IMR-90 (cell line): ENCODE results near the gene MOCOS. TPM values are rescaled to one million over a fixed set of nuclear protein-coding genes. Genes with fewer than 3 reads are reported as not detected.

ENCODE experiments used
- ATAC-seq: fragments of 200-7000 bp; cut with Tn5 transposase; 2 replicates; pipeline ENCODE4 v1.9.1; 2020; ENCODE audit warnings: low read depth, mild to moderate bottlenecking, moderate library complexity
- BruUV-seq: library from RNA; stranded (reverse); fragments of 400-500 nt; replicated peaks from 2 replicates; lab custom pipeline; 2021; lab: Mats Ljungman, UMichigan
- CTCF ChIA-PET: fragments of 300-600 bp; formaldehyde crosslinking; extraction: SDS; loops from one replicate; lab custom pipeline; 2021; ENCODE audit warnings: antibody characterized with exemption; lab: Yijun Ruan, JAX
- POLR2A ChIA-PET: fragments of 300-600 bp; sonication (Branson Sonifier 250); formaldehyde crosslinking; loops from one replicate; lab custom pipeline; 2022; ENCODE audit warnings: antibody characterized with exemption; ENCODE audit not compliant: unreplicated experiment; lab: Charles Lee
- DNase-seq: peaks from one replicate; pipeline ENCODE4 v3.0.0; 2013
- H2AFZ ChIP-seq: replicated peaks from 2 replicates; pipeline ENCODE3; 2013; ENCODE audit warnings: low read length, mild to moderate bottlenecking; ENCODE audit not compliant: poor library complexity
- H2AK5ac ChIP-seq: 2 replicates; pipeline ENCODE4 v1.6.1; 2013; ENCODE audit warnings: low read depth, low read length, inconsistent platforms
- H2AK9ac ChIP-seq: replicated peaks from 2 replicates; pipeline ENCODE3; 2013; ENCODE audit warnings: mild to moderate bottlenecking, low read depth, low read length, moderate library complexity; ENCODE audit not compliant: poor library complexity
- H2BK120ac ChIP-seq: 2 replicates; pipeline ENCODE4 v1.6.1; 2013; ENCODE audit warnings: low read depth, low read length, inconsistent platforms
- H2BK15ac ChIP-seq: 3 replicates; pipeline ENCODE4 v1.6.1; 2013; ENCODE audit warnings: low read depth, low read length, inconsistent platforms
- H2BK20ac ChIP-seq: 2 replicates; pipeline ENCODE4 v1.6.1; 2013; ENCODE audit warnings: low read depth, mild to moderate bottlenecking, inconsistent platforms, low read length, moderate library complexity
- H2BK5ac ChIP-seq: 2 replicates; pipeline ENCODE4 v1.6.1; 2013; ENCODE audit warnings: mild to moderate bottlenecking, low read depth, low read length, inconsistent platforms; ENCODE audit not compliant: poor library complexity, severe bottlenecking
- H3K14ac ChIP-seq: replicated peaks from 2 replicates; pipeline ENCODE4 v1.6.1; 2013; ENCODE audit warnings: low read depth, low read length, inconsistent platforms
- H3K18ac ChIP-seq: 2 replicates; pipeline ENCODE4 v1.6.1; 2013; ENCODE audit warnings: low read depth, low read length, control low read depth
- H3K23ac ChIP-seq: 2 replicates; pipeline ENCODE4 v1.6.1; 2013; ENCODE audit warnings: low read depth, low read length, inconsistent platforms
- H3K27ac ChIP-seq: 2 replicates; pipeline ENCODE4 v1.5.1; 2013; ENCODE audit warnings: mild to moderate bottlenecking, control low read depth, low read length; ENCODE audit not compliant: insufficient read depth
- H3K27me3 ChIP-seq: 2 replicates; pipeline ENCODE4 v1.6.1; 2013; ENCODE audit warnings: low read length; ENCODE audit not compliant: control insufficient read depth, insufficient read depth
- H3K36me3 ChIP-seq: 2 replicates; pipeline ENCODE4 v1.6.1; 2013; ENCODE audit warnings: low read length, mixed read lengths; ENCODE audit not compliant: control insufficient read depth, insufficient read depth
- H3K4ac ChIP-seq: 2 replicates; pipeline ENCODE4 v1.6.1; 2013; ENCODE audit warnings: low read depth, low read length, inconsistent platforms
- H3K4me1 ChIP-seq: 2 replicates; pipeline ENCODE4 v1.6.1; 2013; ENCODE audit warnings: low read length, mixed read lengths; ENCODE audit not compliant: control insufficient read depth, insufficient read depth
- H3K4me2 ChIP-seq: 2 replicates; pipeline ENCODE4 v1.6.1; 2013; ENCODE audit warnings: low read depth, mild to moderate bottlenecking, control low read depth, low read length, moderate library complexity
- H3K4me3 ChIP-seq: 2 replicates; pipeline ENCODE4 v1.5.1; 2013; ENCODE audit warnings: low read depth, mild to moderate bottlenecking, control low read depth, low read length, moderate library complexity; ENCODE audit not compliant: insufficient read depth
- H3K56ac ChIP-seq: 2 replicates; pipeline ENCODE4 v1.6.1; 2013; ENCODE audit warnings: low read length, inconsistent platforms; ENCODE audit not compliant: insufficient read depth; ENCODE audit errors: extremely low read depth
- H3K79me1 ChIP-seq, 2 experiments: 2 replicates each; pipeline ENCODE4 v1.6.1; 2013; ENCODE audit warnings: low read length in 2 of 2, inconsistent platforms in 1 of 2, low read depth in 1 of 2
- H3K9ac ChIP-seq: 2 replicates; pipeline ENCODE4 v1.6.1; 2013; ENCODE audit warnings: low read depth, low read length, control low read depth
- H3K9me1 ChIP-seq: 2 replicates; pipeline ENCODE4 v1.6.1; 2013; ENCODE audit warnings: low read length, inconsistent platforms; ENCODE audit not compliant: insufficient read depth
- H3K9me3 ChIP-seq: 2 replicates; pipeline ENCODE4 v1.6.1; 2013; ENCODE audit warnings: low read length; ENCODE audit not compliant: control insufficient read depth, insufficient read depth
- H4K20me1 ChIP-seq: 2 replicates; pipeline ENCODE4 v1.6.1; 2013; ENCODE audit warnings: low read length, inconsistent platforms; ENCODE audit not compliant: insufficient read depth
- H4K5ac ChIP-seq: 2 replicates; pipeline ENCODE4 v1.6.1; 2013; ENCODE audit warnings: mild to moderate bottlenecking, low read depth, low read length, control low read depth
- H4K8ac ChIP-seq, 2 experiments: 2 replicates each; pipeline ENCODE4 v1.6.1; 2013; ENCODE audit warnings: low read depth in 2 of 2, low read length in 2 of 2, control low read depth in 1 of 2, inconsistent platforms in 1 of 2
- H4K91ac ChIP-seq: 2 replicates; pipeline ENCODE4 v1.6.1; 2013; ENCODE audit warnings: low read depth, low read length, inconsistent platforms; ENCODE audit not compliant: insufficient read depth
- CHD1 ChIP-seq: IDR thresholded peaks from 2 replicates; pipeline ENCODE4 v1.6.1; 2012; ENCODE audit warnings: low read depth, low read length, improper control_type of control experiment
- RAD21 ChIP-seq: IDR thresholded peaks from 2 replicates; pipeline ENCODE4 v1.6.1; 2012; ENCODE audit warnings: low read length, improper control_type of control experiment
- RCOR1 ChIP-seq: IDR thresholded peaks from 2 replicates; pipeline ENCODE4 v1.6.1; 2012; ENCODE audit warnings: mild to moderate bottlenecking, low read length, improper control_type of control experiment; ENCODE audit not compliant: insufficient replicate concordance
- SMC3 ChIP-seq: fragments of 150-350 bp; IDR thresholded peaks from 2 replicates; pipeline ENCODE4 v1.6.1; 2016; ENCODE audit warnings: low read depth, mild to moderate bottlenecking, antibody characterized with exemption, low read length, moderate library complexity
- WGBS, 2 experiments: methylation state at CpG; one replicate each; pipeline versions ENCODE4 v1.1.5 to v1.1.7; 2013; ENCODE audit warnings: missing lambda C conversion rate in 2 of 2; ENCODE audit not compliant: insufficient read length in 1 of 2; ENCODE audit errors: extremely low coverage in 2 of 2; 5-methylcytosine and 5-hydroxymethylcytosine counted together
- dilution Hi-C: fragments of 300-500 bp; cut with HindIII; formaldehyde crosslinking; loops from one replicate; pipeline ENCODE4 v1.14.3; 2018; ENCODE audit warnings: low sequenced_read_pairs; ENCODE audit not compliant: unreplicated experiment
- in situ Hi-C: fragments of 300-500 bp; cut with MboI; formaldehyde crosslinking; loops from 3 replicates; pipeline ENCODE4 v1.14.3; 2019; ENCODE audit warnings: low sequenced_read_pairs, inconsistent platforms, mixed read lengths
- intact Hi-C: fragments of 100-400 bp; cut with micrococcal nuclease; formaldehyde crosslinking; loops from 2 replicates; pipeline ENCODE4 v1.10.0; 2022
- polyA plus RNA-seq, 3 experiments: library from polyadenylated mRNA; depleted of rRNA; stranded (reverse); fragments of >200 nt; gene quantifications; 2 replicates each; pipeline ENCODE4 v1.2.3, GENCODE V29; 2012; ENCODE audit warnings: low replicate concordance in 1 of 3
- total RNA-seq: library from RNA; depleted of rRNA; stranded (reverse); fragments of >200 nt; gene quantifications from 2 replicates; pipeline ENCODE4 v1.2.3, GENCODE V29; 2012
- TF ChIP-seq, protein P1 (sequence below): conservative IDR thresholded peaks from 2 replicates; pipeline ENCODE4 v1.5.1; 2012; ENCODE audit warnings: mild to moderate bottlenecking, low read depth, low read length, improper control_type of control experiment
- TF ChIP-seq, protein P2 (sequence below): fragments of 150-350 bp; IDR thresholded peaks from 2 replicates; pipeline ENCODE4 v1.6.1; 2017; ENCODE audit warnings: mild to moderate bottlenecking, antibody characterized with exemption, low read length, low read depth

Gene MOCOS
- total and polyA plus RNA-seq, 2 of the 4 experiments (the other 2 are of a cell fraction), result 1.1 to 2.2 TPM

DNA sequence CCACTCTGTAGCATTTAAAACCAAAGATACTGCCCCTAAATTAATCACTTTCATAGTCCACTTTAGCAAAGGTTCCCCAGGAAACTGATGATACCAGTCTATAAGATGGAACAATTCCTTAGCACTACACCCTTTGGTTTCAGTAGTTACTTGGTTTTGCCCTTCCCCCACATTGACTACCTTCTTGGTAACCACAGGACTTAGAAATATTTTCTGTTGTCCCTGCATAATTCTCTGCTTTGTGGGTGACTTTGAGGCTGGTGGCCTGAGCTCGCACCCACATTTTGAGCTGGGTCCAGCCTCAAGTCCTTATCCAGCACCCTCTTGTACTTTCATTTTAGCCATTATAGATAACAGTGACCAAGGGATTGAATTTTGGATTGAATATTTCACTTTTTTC lies 34.5 kb upstream of the MOCOS start:
- Histone ChIP-seq H3K79me1 (peaks cover 10 to 33% of the 10 kb centered on the region in 2 experiments; a peak in 3 of 4 replicates), H3K14ac (peak overlapping the region; percentile 76), H2AK5ac (peak overlapping the region; percentile 91), H4K91ac (peak overlapping the region; percentile 79), H3K27me3 (no peaks in the 10 kb centered on the region), H4K5ac (peak overlapping the region; percentile 91), H2AK9ac (no peak overlapping the region), H3K4me2 (peak overlapping the region; percentile 53), H2AFZ (no peak overlapping the region), H3K23ac (peak overlapping the region; percentile 64; the same call in 1 of the 2 replicates), H3K9me1 (peaks cover 11% of the 10 kb centered on the region), H2BK5ac (peak overlapping the region; percentile 91), H3K9ac (peak overlapping the region; percentile 23; the same call in 1 of the 2 replicates), H3K36me3 (peaks cover 36% of the 10 kb centered on the region), H3K4ac (peak overlapping the region; percentile 86), H2BK20ac (peak overlapping the region; percentile 73; the same call in 1 of the 2 replicates), H3K4me3 (no peak overlapping the region), H2BK15ac (peak overlapping the region; percentile 89; the same call in 1 of the 3 replicates), H2BK120ac (peak overlapping the region; percentile 89), H3K56ac (no peak overlapping the region; the same call in 1 of the 2 replicates), H3K9me3 (no peaks in the 10 kb centered on the region), H4K8ac (peak overlapping the region; percentile 51 to 86; a peak in 3 of 4 replicates), H3K18ac (peak overlapping the region; percentile 85), H4K20me1 (no peaks in the 10 kb centered on the region), H3K4me1 (peaks cover 20% of the 10 kb centered on the region), H3K27ac (peak overlapping the region; percentile 97)
- CTCF ChIA-PET, result interaction anchor here (0.5 kb wide), 1 partner anchor 393 kb away, joined by 4 read pairs; no protein-coding TSS in a partner anchor
- ATAC-seq, result no peak; the same call in 1 of the 2 replicates
- DNase-seq, result peak; percentile 15
- TF ChIP-seq, protein P1, sequence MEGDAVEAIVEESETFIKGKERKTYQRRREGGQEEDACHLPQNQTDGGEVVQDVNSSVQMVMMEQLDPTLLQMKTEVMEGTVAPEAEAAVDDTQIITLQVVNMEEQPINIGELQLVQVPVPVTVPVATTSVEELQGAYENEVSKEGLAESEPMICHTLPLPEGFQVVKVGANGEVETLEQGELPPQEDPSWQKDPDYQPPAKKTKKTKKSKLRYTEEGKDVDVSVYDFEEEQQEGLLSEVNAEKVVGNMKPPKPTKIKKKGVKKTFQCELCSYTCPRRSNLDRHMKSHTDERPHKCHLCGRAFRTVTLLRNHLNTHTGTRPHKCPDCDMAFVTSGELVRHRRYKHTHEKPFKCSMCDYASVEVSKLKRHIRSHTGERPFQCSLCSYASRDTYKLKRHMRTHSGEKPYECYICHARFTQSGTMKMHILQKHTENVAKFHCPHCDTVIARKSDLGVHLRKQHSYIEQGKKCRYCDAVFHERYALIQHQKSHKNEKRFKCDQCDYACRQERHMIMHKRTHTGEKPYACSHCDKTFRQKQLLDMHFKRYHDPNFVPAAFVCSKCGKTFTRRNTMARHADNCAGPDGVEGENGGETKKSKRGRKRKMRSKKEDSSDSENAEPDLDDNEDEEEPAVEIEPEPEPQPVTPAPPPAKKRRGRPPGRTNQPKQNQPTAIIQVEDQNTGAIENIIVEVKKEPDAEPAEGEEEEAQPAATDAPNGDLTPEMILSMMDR, result no peak
- no peak for TF ChIP-seq CHD1
- TF ChIP-seq, protein P2, sequence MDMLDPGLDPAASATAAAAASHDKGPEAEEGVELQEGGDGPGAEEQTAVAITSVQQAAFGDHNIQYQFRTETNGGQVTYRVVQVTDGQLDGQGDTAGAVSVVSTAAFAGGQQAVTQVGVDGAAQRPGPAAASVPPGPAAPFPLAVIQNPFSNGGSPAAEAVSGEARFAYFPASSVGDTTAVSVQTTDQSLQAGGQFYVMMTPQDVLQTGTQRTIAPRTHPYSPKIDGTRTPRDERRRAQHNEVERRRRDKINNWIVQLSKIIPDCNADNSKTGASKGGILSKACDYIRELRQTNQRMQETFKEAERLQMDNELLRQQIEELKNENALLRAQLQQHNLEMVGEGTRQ, result no peak
- no peak for TF ChIP-seq SMC3
- no peak for TF ChIP-seq RCOR1
- TF ChIP-seq RAD21, result no peak
- intact Hi-C loops (loop anchor here (2.0 kb wide), 1 partner anchor 18 kb away; no protein-coding TSS in a partner anchor), dilution Hi-C loops (no loop called here), in situ Hi-C loops (no loop called here)
- WGBS, 2 experiments, result no CpG with 5 or more reads among the region's 1 CpG
- BruUV-seq, result no TSS peak
- POLR2A ChIA-PET, result no interaction called here
